Kidney (tissue), 14 donors: ENCODE data around the gene MYO9B. TPM values are rescaled to one million over a fixed set of nuclear protein-coding genes. Genes with fewer than 3 reads are reported as not detected.

ENCODE experiments used
- DNase-seq, 5 donors: peaks; one replicate each; pipeline ENCODE4 v3.0.0-alpha.2; 2013 to 2020
- FAIRE-seq: peaks from 2 replicates; lab custom pipeline; 2012; peaks lifted over from hg19 to GRCh38; lab: Jason Lieb, UNC
- H3K27ac ChIP-seq, 2 donors: one replicate each; pipeline ENCODE4 v1.7.0; 2013; ENCODE audit warnings: low read depth in 2 of 2, low read length in 2 of 2, inconsistent platforms in 1 of 2
- H3K27me3 ChIP-seq: one replicate; pipeline ENCODE4 v1.7.1; 2013; ENCODE audit warnings: low read length, inconsistent platforms; ENCODE audit not compliant: control insufficient read depth, insufficient read depth
- H3K36me3 ChIP-seq, 3 donors: one replicate each; pipeline versions ENCODE4 v1.7.0 to v1.7.1; 2013; ENCODE audit warnings: low read length in 3 of 3, control low read depth in 1 of 3, inconsistent platforms in 1 of 3; ENCODE audit not compliant: insufficient read depth in 3 of 3, control insufficient read depth in 2 of 3
- H3K4me1 ChIP-seq, 3 donors: one replicate each; pipeline versions ENCODE4 v1.7.0 to v1.7.1; 2013; ENCODE audit warnings: low read length in 3 of 3, inconsistent platforms in 1 of 3, low read depth in 1 of 3; ENCODE audit not compliant: control insufficient read depth in 2 of 3, insufficient read depth in 2 of 3
- H3K4me3 ChIP-seq, 3 donors: one replicate each; pipeline versions ENCODE4 v1.7.0 to v1.8.1; 2013; ENCODE audit warnings: low read length in 3 of 3, control low read depth in 1 of 3, inconsistent platforms in 1 of 3
- H3K9ac ChIP-seq, 3 donors: one replicate each; pipeline versions ENCODE4 v1.7.0 to v1.7.1; 2013; ENCODE audit warnings: low read length in 3 of 3, control low read depth in 1 of 3, inconsistent platforms in 1 of 3
- H3K9me3 ChIP-seq, 3 donors: one replicate each; pipeline versions ENCODE4 v1.7.0 to v1.7.1; 2013; ENCODE audit warnings: low read length in 3 of 3, control low read depth in 1 of 3, inconsistent platforms in 1 of 3; ENCODE audit not compliant: control insufficient read depth in 2 of 3, insufficient read depth in 1 of 3
- CTCF ChIP-seq: IDR thresholded peaks from 3 replicates; pipeline ENCODE4 v1.5.1; 2012; ENCODE audit warnings: mild to moderate bottlenecking, moderate library complexity, borderline replicate concordance; ENCODE audit not compliant: insufficient read depth; ENCODE audit errors: extremely low read depth
- intact Hi-C: fragments of 100-400 bp; cut with DNase I; formaldehyde crosslinking; loops from one replicate; pipeline ENCODE4 v1.11.1; 2022
- polyA plus RNA-seq: library from polyadenylated mRNA; stranded (reverse); fragments of 350-450 nt; fragmentation: Illumina TruSeq; extraction: RNeasy Lipid Tissue Mini Kit (QIAGEN cat#74804); gene quantifications from one replicate; pipeline ENCODE4 v1.2.3, GENCODE V29; 2014; ENCODE audit warnings: low read depth, low replicate concordance; ENCODE audit not compliant: insufficient read depth
- total RNA-seq: library from RNA; stranded (reverse); fragmentation: NEBNext Ultra II Directional; extraction: Animal tissue kit (Norgen Biotek cat#: 25700); gene quantifications from one replicate; pipeline ENCODE4 v1.2.1, GENCODE V29; 2021
- donor health status: control.
- donor health status: control.
- donor health status: control.
- donor health status: control.
- donor health status: control.
- donor health status: DM: yes; HTN: yes; CAD: no.
- donor health status: Normal renal cell carcinoma (clear cell type).

The MYO9B gene
- total and polyA plus RNA-seq, 2 donors from 2014 or later = 14.7 to 68.1 TPM

GRCh38 chr19:17045907-17046502, 29.6 kb upstream of the MYO9B start:
- Histone ChIP-seq H3K4me3 (no peak overlapping the region), H3K9me3 (no peaks in the 10 kb centered on the region), H3K27ac (no peak overlapping the region), H3K4me1 (peaks cover 0 to 2% (median 0%) of the 10 kb centered on the region in 3 donors), H3K36me3 (peaks cover 0 to under 1% (median 0%) of the 10 kb centered on the region in 3 donors), H3K27me3 (no peaks in the 10 kb centered on the region), H3K9ac (no peak overlapping the region)
- FAIRE-seq = no peak
- no peak for DNase-seq
- TF ChIP-seq CTCF = no peak
- intact Hi-C loops = no loop called here

GRCh38 chr19:17048885-17049453, 26.6 kb upstream of the MYO9B start:
- intact Hi-C loops = no loop called here
- peaks cover 0 to 5% (median 4%) of the 10 kb centered on the region in 3 donors for H3K36me3 ChIP-seq
- no peaks in the 10 kb centered on the region for H3K4me1 ChIP-seq
- no peak overlapping the region for H3K9ac ChIP-seq
- no peaks in the 10 kb centered on the region for H3K27me3 ChIP-seq
- no peaks in the 10 kb centered on the region for H3K9me3 ChIP-seq
- no peak overlapping the region for H3K4me3 ChIP-seq
- DNase-seq (no peak), FAIRE-seq (no peak)
- H3K27ac ChIP-seq = no peak overlapping the region
- no peak for TF ChIP-seq CTCF

DNA sequence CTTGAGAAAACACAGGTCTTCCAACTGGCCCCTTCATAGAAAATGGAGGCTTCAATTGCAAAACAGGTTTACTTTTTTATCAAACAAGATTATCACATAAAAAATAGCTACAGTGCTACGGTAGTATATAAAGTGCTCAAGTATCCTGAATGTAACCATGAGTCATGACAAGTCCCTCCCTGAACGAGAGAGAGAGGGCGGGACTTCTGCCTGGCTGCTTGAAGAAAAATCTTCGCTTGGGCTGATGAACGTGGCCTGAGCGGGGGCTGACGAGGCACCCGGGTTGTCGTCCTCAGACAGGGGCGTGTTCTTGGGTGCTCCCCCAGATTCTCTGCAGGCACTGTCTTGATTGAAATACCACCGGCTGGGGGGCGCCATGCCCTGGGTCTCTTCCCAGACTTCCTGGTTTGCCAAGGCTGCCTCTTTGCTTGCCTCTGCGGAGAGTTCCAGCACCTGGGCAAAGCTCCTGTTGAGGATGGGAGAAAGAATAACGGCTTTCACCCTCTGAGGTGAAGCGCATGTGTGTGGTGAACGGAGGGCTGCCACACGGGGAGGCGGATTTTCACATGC, 25.8 kb upstream of the MYO9B start:
- no peak overlapping the region for H3K9ac ChIP-seq
- intact Hi-C loops = loop anchor here (5.0 kb wide), 1 partner anchor 277 kb away; no protein-coding TSS in a partner anchor
- H3K4me1 ChIP-seq = no peaks in the 10 kb centered on the region
- no peak for TF ChIP-seq CTCF
- H3K9me3 ChIP-seq = no peaks in the 10 kb centered on the region
- no peak overlapping the region for H3K27ac ChIP-seq
- DNase-seq = no peak
- H3K4me3 ChIP-seq = no peak overlapping the region
- no peaks in the 10 kb centered on the region for H3K27me3 ChIP-seq
- H3K36me3 ChIP-seq = peaks cover 0 to 5% (median 4%) of the 10 kb centered on the region in 3 donors
- no peak for FAIRE-seq
